HepG2 (cell line): ENCODE measurements around the gene HSDL2. TPM values are rescaled to one million over a fixed set of nuclear protein-coding genes. Genes with fewer than 3 reads are reported as not detected.

ENCODE experiments used
- ATAC-seq: fragments of 200-7000 bp; cut with Tn5 transposase; 3 replicates; pipeline ENCODE4 v1.9.1; 2020; ENCODE audit warnings: mild to moderate bottlenecking, moderate library complexity
- BruUV-seq: library from RNA; stranded (reverse); fragments of 400-500 nt; replicated peaks from 2 replicates; lab custom pipeline; 2021; lab: Mats Ljungman, UMichigan
- CTCF ChIA-PET: fragments of 300-600 bp; formaldehyde crosslinking; extraction: SDS; loops from one replicate; lab custom pipeline; 2021; ENCODE audit warnings: low total read pairs, inconsistent platforms, low intra/inter-chr PET ratio; lab: Yijun Ruan, JAX
- POLR2A ChIA-PET: fragments of 350-600 bp; sonication (Branson Sonifier 250); formaldehyde crosslinking; loops from one replicate; lab custom pipeline; 2020; ENCODE audit warnings: antibody characterized with exemption, inconsistent platforms; lab: Yijun Ruan, JAX
- DNase-seq: peaks from one replicate; pipeline ENCODE4 v3.0.0-alpha.2; 2015; ENCODE audit warnings: low spot score
- FAIRE-seq: peaks from 3 replicates; lab custom pipeline; 2011; peaks lifted over from hg19 to GRCh38; lab: Jason Lieb, UNC
- H2AFZ ChIP-seq: one replicate; pipeline ENCODE4 v1.6.1; 2011; ENCODE audit warnings: low read length, inconsistent platforms
- H3K27ac ChIP-seq: fragments of 300-600 bp; 3 replicates; pipeline ENCODE4 v1.8.0; 2011; ENCODE audit warnings: mixed run types, mild to moderate bottlenecking, mixed read lengths, low read length, inconsistent platforms; ENCODE audit not compliant: insufficient read depth; ENCODE audit errors: extremely low read length
- H3K27me3 ChIP-seq, 2 experiments: fragments of 200-600 bp in 1 of 2; 2 replicates in 1 of 2; 3 replicates in 1 of 2; pipeline versions ENCODE4 v1.6.0 to v1.8.0; 2011; ENCODE audit warnings: low read length in 2 of 2, mild to moderate bottlenecking in 2 of 2, moderate library complexity in 2 of 2, inconsistent platforms in 1 of 2; ENCODE audit not compliant: insufficient read depth in 2 of 2, control insufficient read depth in 1 of 2
- H3K36me3 ChIP-seq, 2 experiments: fragments of 200-600 bp in 1 of 2; replicated peaks in 1 of 2; 2 replicates in 1 of 2; 3 replicates in 1 of 2; pipeline versions ENCODE4 v1.5.1 to v1.8.0; 2011; ENCODE audit warnings: low read length in 2 of 2, inconsistent platforms in 1 of 2; ENCODE audit not compliant: insufficient read depth in 2 of 2, control insufficient read depth in 1 of 2
- H3K4me1 ChIP-seq: 2 replicates; pipeline ENCODE4 v1.5.1; 2012; ENCODE audit warnings: low read length, inconsistent platforms; ENCODE audit not compliant: insufficient read depth
- H3K4me2 ChIP-seq: 2 replicates; pipeline ENCODE4 v1.6.0; 2011; ENCODE audit warnings: low read depth, low read length, inconsistent platforms
- H3K4me3 ChIP-seq, 3 experiments: fragments of 200-600 bp in 1 of 3; sonication (generic), shearing (Covaris generic) in 1 of 3; replicated peaks in 1 of 3; 2 replicates each; pipeline ENCODE4 v1.5.1; 2011 to 2016; ENCODE audit warnings: low read length in 3 of 3, inconsistent platforms in 2 of 3, low read depth in 2 of 3, mild to moderate bottlenecking in 2 of 3, control low read depth in 1 of 3, mixed read lengths in 1 of 3; ENCODE audit not compliant: insufficient read depth in 1 of 3
- H3K79me2 ChIP-seq: one replicate; pipeline ENCODE4 v1.6.1; 2011; ENCODE audit warnings: low read length, inconsistent platforms; ENCODE audit not compliant: insufficient read depth
- H3K9ac ChIP-seq: 2 replicates; pipeline ENCODE4 v1.6.0; 2011; ENCODE audit warnings: mild to moderate bottlenecking, low read depth, low read length, inconsistent platforms; ENCODE audit not compliant: insufficient read depth
- H3K9me3 ChIP-seq: 2 replicates; pipeline ENCODE4 v1.5.1; 2012; ENCODE audit warnings: mild to moderate bottlenecking, low read length
- H4K20me1 ChIP-seq: 2 replicates; pipeline ENCODE4 v1.6.0; 2011; ENCODE audit warnings: inconsistent platforms, mild to moderate bottlenecking, low read length, moderate library complexity; ENCODE audit not compliant: insufficient read depth
- GRHL1 ChIP-seq: sonication (generic); formaldehyde crosslinking; conservative IDR thresholded peaks from 2 replicates; pipeline ENCODE4 v1.8.0; 2022; ENCODE audit warnings: missing genetic modification reagents
- HNRNPK ChIP-seq: fragments of 200-400 bp; formaldehyde crosslinking; IDR thresholded peaks from 2 replicates; pipeline ENCODE4 v1.6.1; 2018; ENCODE audit warnings: low read length, low read depth, moderate library complexity, mild to moderate bottlenecking; ENCODE audit not compliant: poor library complexity, severe bottlenecking
- HOXA3 ChIP-seq: sonication (generic); formaldehyde crosslinking; IDR thresholded peaks from 2 replicates; pipeline ENCODE4 v1.5.0; 2020; ENCODE audit warnings: missing genetic modification reagents
- ISL2 ChIP-seq: sonication (generic); formaldehyde crosslinking; IDR thresholded peaks from 2 replicates; pipeline ENCODE4 v1.5.0; 2020; ENCODE audit warnings: missing genetic modification reagents
- MAZ ChIP-seq, 2 experiments: sonication (generic) in 1 of 2; formaldehyde crosslinking in 1 of 2; IDR thresholded peaks; 2 replicates each; pipeline versions ENCODE4 v1.5.0 to v1.6.1; 2012 to 2020; ENCODE audit warnings: low read depth in 2 of 2, mild to moderate bottlenecking in 2 of 2, borderline replicate concordance in 1 of 2, improper control_type of control experiment in 1 of 2, low read length in 1 of 2, missing genetic modification reagents in 1 of 2, moderate library complexity in 1 of 2
- MNT ChIP-seq: fragments of 450-650 bp; IDR thresholded peaks from 2 replicates; pipeline ENCODE4 v1.6.1; 2016
- NPAS2 ChIP-seq: sonication (generic); formaldehyde crosslinking; IDR thresholded peaks from 2 replicates; pipeline ENCODE4 v1.8.0; 2022; ENCODE audit warnings: mild to moderate bottlenecking, missing genetic modification reagents, borderline replicate concordance
- POGZ ChIP-seq: sonication (generic); formaldehyde crosslinking; IDR thresholded peaks from 2 replicates; pipeline ENCODE4 v1.4.0; 2020; ENCODE audit warnings: mild to moderate bottlenecking, missing genetic modification reagents
- PRMT3 ChIP-seq: sonication (generic); formaldehyde crosslinking; IDR thresholded peaks from 2 replicates; pipeline ENCODE4 v1.8.1; 2022; ENCODE audit warnings: low read depth, mild to moderate bottlenecking, moderate library complexity, missing genetic modification reagents, borderline replicate concordance
- SMC3 ChIP-seq: IDR thresholded peaks from 2 replicates; pipeline ENCODE4 v1.6.1; 2011; ENCODE audit warnings: low read length, improper control_type of control experiment
- SOX13 ChIP-seq, 3 experiments: fragments of 450-650 bp in 1 of 3; sonication (generic) in 1 of 3; formaldehyde crosslinking in 1 of 3; IDR thresholded peaks in 2 of 3; conservative IDR thresholded peaks in 1 of 3; 2 replicates each; pipeline versions ENCODE4 v1.5.0 to v1.6.1; 2016 to 2020; ENCODE audit warnings: antibody characterized with exemption in 1 of 3, mild to moderate bottlenecking in 1 of 3, missing compliant biosample characterization in 1 of 3, missing genetic modification reagents in 1 of 3, moderate library complexity in 1 of 3
- TERF1 ChIP-seq: sonication (generic); formaldehyde crosslinking; IDR thresholded peaks from 2 replicates; pipeline ENCODE4 v1.8.0; 2022; ENCODE audit warnings: mild to moderate bottlenecking, missing genetic modification reagents, moderate library complexity
- ZFAT ChIP-seq: sonication (generic); formaldehyde crosslinking; conservative IDR thresholded peaks from 2 replicates; pipeline ENCODE4 v1.8.1; 2023; ENCODE audit warnings: missing genetic modification reagents, inconsistent platforms
- ZGPAT ChIP-seq: IDR thresholded peaks from 2 replicates; pipeline ENCODE4 v1.6.1; 2016; ENCODE audit warnings: mild to moderate bottlenecking
- ZNF124 ChIP-seq: sonication (generic); formaldehyde crosslinking; IDR thresholded peaks from 2 replicates; pipeline ENCODE4 v1.4.0; 2020; ENCODE audit warnings: missing genetic modification reagents
- ZSCAN29 ChIP-seq: sonication (generic); formaldehyde crosslinking; conservative IDR thresholded peaks from 2 replicates; pipeline ENCODE4 v1.4.0; 2020; ENCODE audit warnings: mild to moderate bottlenecking, missing genetic modification reagents
- WGBS: methylation state at CpG from one replicate; pipeline ENCODE4 v1.1.6; 2017; ENCODE audit warnings: low lambda C conversion rate; 5-methylcytosine and 5-hydroxymethylcytosine counted together
- in situ Hi-C: cut with HindIII; loops from 2 replicates; pipeline ENCODE4 v1.10.0; 2017; ENCODE audit warnings: low pct_unique_long_range_greater_than_20kb; ENCODE audit not compliant: extremely low pct_ligation_motif_present
- intact Hi-C: fragments of 100-400 bp; cut with micrococcal nuclease; formaldehyde crosslinking; loops from one replicate; pipeline ENCODE4 v1.10.0; 2022; ENCODE audit not compliant: unreplicated experiment
- polyA plus RNA-seq, 8 experiments: library from polyadenylated mRNA; depleted of rRNA in 3 of 8; stranded (reverse) in 7 of 8; unstranded in 1 of 8; fragments of >200 nt; fragmentation: Illumina TruSeq in 4 of 8; extraction: Trizol in 4 of 8; gene quantifications; 2 replicates each; pipeline versions ENCODE4 v1.2.1 to v1.2.3, GENCODE V29; 2011 to 2016; ENCODE audit warnings: low read depth in 4 of 8, missing spikeins in 1 of 8, mixed read lengths in 1 of 8; ENCODE audit not compliant: insufficient read depth in 1 of 8
- total RNA-seq, 5 experiments: library from RNA; depleted of rRNA; stranded (reverse); fragments of >200 nt; fragmentation: Illumina TruSeq; extraction: Trizol; gene quantifications; 2 replicates each; pipeline ENCODE4 v1.2.3, GENCODE V29; 2016; ENCODE audit warnings: low read depth in 1 of 5

HSDL2 gene
- total and polyA plus RNA-seq, 2 of the 13 experiments (the other 11 are each of a cell fraction or from before 2014, with no cell fraction given): 55.3 to 80.2 TPM

GRCh38 chr9:112348257-112349007, 31.5 kb upstream of the HSDL2 start:
- Histone ChIP-seq H3K27me3 (no peaks in the 10 kb centered on the region), H3K9me3 (no peaks in the 10 kb centered on the region), H4K20me1 (no peaks in the 10 kb centered on the region), H3K4me3 (peak overlapping the region in 2 of 3 experiments; percentile 13 to 32; a peak in 4 of 6 replicates), H3K36me3 (no peaks in the 10 kb centered on the region), H3K4me1 (peaks cover 56% of the 10 kb centered on the region), H3K27ac (peak overlapping the region; percentile 37), H3K9ac (peak overlapping the region; percentile 20; the same call in 1 of the 2 replicates), H2AFZ (no peak overlapping the region), H3K4me2 (peak overlapping the region; percentile 54), H3K79me2 (no peaks in the 10 kb centered on the region)
- 68% methylated on average over 19 of the region's 19 CpGs for WGBS
- no peak for FAIRE-seq
- BruUV-seq: no TSS peak
- peak; percentile 49 for DNase-seq
- ATAC-seq: no peak; the same call in 2 of the 3 replicates
- intact Hi-C loops: no loop called here
- POLR2A ChIA-PET: interaction anchor here (1.4 kb wide), 1 partner anchor 12 kb away, joined by 3 read pairs; no protein-coding TSS in a partner anchor
- in situ Hi-C loops: no loop called here
- CTCF ChIA-PET: no interaction called here
- TF ChIP-seq ZSCAN29 (CRISPR knock-in tag): no peak
- no peak for TF ChIP-seq TERF1 (CRISPR knock-in tag)
- TF ChIP-seq ZNF124 (CRISPR knock-in tag): no peak
- TF ChIP-seq ZFAT: no peak
- TF ChIP-seq HOXA3 (CRISPR knock-in tag): no peak
- TF ChIP-seq ISL2 (CRISPR knock-in tag): no peak
- TF ChIP-seq POGZ (CRISPR knock-in tag): peak; percentile 43; the same call in 1 of the 2 replicates
- TF ChIP-seq MAZ (IDR thresholded peaks at IDR 0.05; ENCODE audit: borderline replicate concordance, low read depth, low read length): no peak
- no peak for TF ChIP-seq MAZ (CRISPR knock-in tag; IDR thresholded peaks at IDR 0.05; ENCODE audit: low read depth)
- no peak for TF ChIP-seq ZGPAT (CRISPR knock-in tag)
- TF ChIP-seq NPAS2 (CRISPR knock-in tag): no peak
- TF ChIP-seq SOX13 (IDR thresholded peaks at IDR 0.05): no peak
- 0 out of 4 replicates have a peak, but pooled peaks of 1 of the 2 experiments have one; percentile 6 for TF ChIP-seq SOX13 (CRISPR knock-in tag; conservative IDR thresholded peaks at IDR 0.05 in 1 of 2, IDR thresholded peaks at IDR 0.05 in 1 of 2)
- no peak for TF ChIP-seq HNRNPK
- no peak for TF ChIP-seq SMC3
- 0 out of 2 replicates have a peak, but pooled peaks have one; percentile 29 for TF ChIP-seq MNT
- no peak for TF ChIP-seq PRMT3 (CRISPR knock-in tag)
- no peak for TF ChIP-seq GRHL1 (CRISPR knock-in tag)
